Stomach (tissue), 19 donors: ENCODE results near the gene CDC14B. TPM values are rescaled to one million over a fixed set of nuclear protein-coding genes. Genes with fewer than 3 reads are reported as not detected.

Experiments
- DNase-seq, 2 donors: peaks; one replicate each; pipeline versions ENCODE4 v3.0.0 to v3.0.0-alpha.2; 2013 to 2019
- H3K27ac ChIP-seq, 5 donors: fragments of 200-600 bp in 4 of 5; sonication (generic) in 4 of 5; one replicate each; pipeline ENCODE4 v1.5.1; 2013 to 2019; ENCODE audit warnings: mild to moderate bottlenecking in 1 of 5, moderate library complexity in 1 of 5
- H3K27me3 ChIP-seq, 3 donors: fragments of 200-600 bp; sonication (generic); one replicate each; pipeline ENCODE4 v1.5.1; 2017 to 2019; ENCODE audit warnings: mixed run types in 1 of 3
- H3K36me3 ChIP-seq, 4 donors: fragments of 200-600 bp; sonication (generic); 1 replicate in 3 of 4; 2 replicates in 1 of 4; pipeline ENCODE4 v1.5.1; 2016 to 2019
- H3K4me1 ChIP-seq, 4 donors: fragments of 200-600 bp; sonication (generic); one replicate each; pipeline ENCODE4 v1.5.1; 2016 to 2019
- H3K4me3 ChIP-seq, 4 donors: fragments of 200-600 bp; sonication (generic) in 3 of 4; one replicate each; pipeline ENCODE4 v1.5.1; 2016 to 2019; ENCODE audit warnings: mild to moderate bottlenecking in 1 of 4
- H3K9me3 ChIP-seq, 4 donors: fragments of 200-600 bp; sonication (generic); one replicate each; pipeline ENCODE4 v1.5.1; 2016 to 2019
- EP300 ChIP-seq: sonication (generic); formaldehyde crosslinking; IDR thresholded peaks from one replicate; pipeline ENCODE4 v1.6.1; 2017; ENCODE audit warnings: antibody characterized with exemption
- POLR2A ChIP-seq, 4 donors: fragments of 450-650 bp; IDR thresholded peaks; one replicate each; pipeline ENCODE4 v1.6.1; 2016; ENCODE audit warnings: antibody characterized with exemption in 4 of 4, control low read depth in 2 of 4, mild to moderate bottlenecking in 1 of 4, moderate library complexity in 1 of 4
- POLR2AphosphoS5 ChIP-seq, 3 donors: sonication (generic); formaldehyde crosslinking; IDR thresholded peaks; one replicate each; pipeline ENCODE4 v1.6.1; 2016; ENCODE audit warnings: antibody characterized with exemption in 3 of 3
- WGBS, 5 donors: extraction: QIAGEN DNeasy Blood & Tissue Kit in 3 of 5; methylation state at CpG; one replicate each; pipeline versions ENCODE4 v1.1.5 to v1.1.7; 2013 to 2018; 5-methylcytosine and 5-hydroxymethylcytosine counted together
- intact Hi-C: fragments of 100-400 bp; cut with DNase I; formaldehyde crosslinking; loops from one replicate; pipeline ENCODE4 v1.15.1; 2023; ENCODE audit warnings: low total_unique reads
- long read RNA-seq, 10 donors: transcript quantifications; one replicate each; lab custom pipeline, GENCODE V29; 2026
- polyA plus RNA-seq, 3 donors: library from polyadenylated mRNA; stranded (reverse); fragments of 200-250 nt; gene quantifications; one replicate each; pipeline ENCODE4 v1.2.3, GENCODE V29; 2013
- total RNA-seq, 5 donors: library from RNA; depleted of rRNA; stranded (reverse); fragments of >200 nt; gene quantifications; one replicate each; pipeline versions ENCODE4 v1.1.0 to v1.2.3, GENCODE V29; 2014 to 2016
- TF ChIP-seq, protein P1 (sequence below), 7 experiments: fragments of 450-650 bp in 4 of 7; fragments of 200-600 bp in 3 of 7; sonication (generic) in 3 of 7; IDR thresholded peaks; one replicate each; pipeline ENCODE4 v1.5.1; 2016 to 2019; ENCODE audit warnings: antibody characterized with exemption in 7 of 7, control low read depth in 2 of 7, mild to moderate bottlenecking in 1 of 7
- donor health status: healthy with polysubstance abuse.
- donor health status: Bipolar disorder and iron deficiency.
- donor health status: healthy.

Gene CDC14B
- total RNA-seq, result 10 to 100 TPM in 4 of 5 donors, 1 to 10 TPM in 1; 9.3 to 31.9 (median 17.4) TPM
- polyA plus RNA-seq, result 10 to 100 TPM in 2 of 3 donors, 1 to 10 TPM in 1; 4.1 to 17.0 (median 11.1) TPM
- long read RNA-seq, donor 1, partial matches to known transcripts, result 0 of 1 reads
- long read RNA-seq, donor 1, other reads (novel, unspliced or antisense), result 0 of 1 reads
- long read RNA-seq, donor 2, partial matches to known transcripts, result 0 of 3 reads
- long read RNA-seq, donor 2, other reads (novel, unspliced or antisense), result 0 of 3 reads
- long read RNA-seq, donor 3, full-length matches to known transcripts, result 1 of 1 reads
- long read RNA-seq, donor 3, partial matches to known transcripts, result 0 of 1 reads
- long read RNA-seq, donor 3, other reads (novel, unspliced or antisense), result 0 of 1 reads
- long read RNA-seq, donor 4, result 0 reads
- long read RNA-seq, donor 5, partial matches to known transcripts, result 0 of 1 reads
- long read RNA-seq, donor 5, other reads (novel, unspliced or antisense), result 0 of 1 reads
- long read RNA-seq, donor 6, full-length matches to known transcripts, result 6 of 31 reads
- long read RNA-seq, donor 6, partial matches to known transcripts, result 5 of 31 reads
- long read RNA-seq, donor 6, other reads (novel, unspliced or antisense), result 20 of 31 reads
- long read RNA-seq, donor 7, partial matches to known transcripts, result 0 of 2 reads
- long read RNA-seq, donor 7, other reads (novel, unspliced or antisense), result 0 of 2 reads
- long read RNA-seq, donor 8, result 0 reads
- long read RNA-seq, donor 9, full-length matches to known transcripts, result 2 of 2 reads
- long read RNA-seq, donor 9, partial matches to known transcripts, result 0 of 2 reads
- long read RNA-seq, donor 9, other reads (novel, unspliced or antisense), result 0 of 2 reads
- long read RNA-seq, donor 10, full-length matches to known transcripts, result 1 of 1 reads
- long read RNA-seq, donor 10, partial matches to known transcripts, result 0 of 1 reads
- long read RNA-seq, donor 10, other reads (novel, unspliced or antisense), result 0 of 1 reads

DNA sequence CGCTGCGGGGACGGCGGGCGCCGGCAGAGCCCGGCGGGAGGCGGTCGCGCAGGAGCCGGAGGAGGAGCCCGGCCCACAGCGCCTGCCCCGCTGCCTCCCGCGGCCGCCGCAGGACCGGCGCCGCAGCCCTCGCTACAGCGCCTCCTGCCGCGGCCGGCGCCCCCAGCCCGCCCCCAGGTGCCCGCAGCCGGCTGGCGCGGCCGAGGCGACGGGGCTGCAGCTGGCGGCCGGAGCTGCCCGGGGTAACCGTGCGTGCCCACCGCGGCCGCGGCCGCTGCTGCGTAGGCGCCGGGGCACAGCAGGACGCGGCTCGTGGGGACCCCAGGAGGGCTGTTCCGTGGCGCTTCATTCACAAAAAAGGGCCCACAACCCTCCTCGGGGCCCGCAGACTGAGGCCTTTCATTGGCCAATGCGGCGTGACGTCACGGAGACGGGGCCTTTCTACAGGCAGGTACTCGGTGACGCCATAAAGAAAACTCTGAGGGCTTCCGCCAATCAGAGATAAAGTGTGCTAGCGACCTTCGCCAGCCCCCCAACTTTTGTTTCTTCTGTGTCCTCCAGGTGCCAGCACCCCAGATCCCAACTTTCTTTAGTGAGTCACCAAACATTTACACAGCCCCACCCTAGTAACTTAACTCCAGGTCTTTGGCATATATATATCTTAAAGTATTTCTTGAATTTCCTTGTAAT is at the start of gene CDC14B:
Gene CDC14B, minus strand, starts transcription at position 353 of the 690 bp plus-strand sequence. CDS start 465 bp downstream, outside the sequence.
- H3K9me3 ChIP-seq, result no peaks in the 10 kb centered on the region
- TF ChIP-seq, protein P1, sequence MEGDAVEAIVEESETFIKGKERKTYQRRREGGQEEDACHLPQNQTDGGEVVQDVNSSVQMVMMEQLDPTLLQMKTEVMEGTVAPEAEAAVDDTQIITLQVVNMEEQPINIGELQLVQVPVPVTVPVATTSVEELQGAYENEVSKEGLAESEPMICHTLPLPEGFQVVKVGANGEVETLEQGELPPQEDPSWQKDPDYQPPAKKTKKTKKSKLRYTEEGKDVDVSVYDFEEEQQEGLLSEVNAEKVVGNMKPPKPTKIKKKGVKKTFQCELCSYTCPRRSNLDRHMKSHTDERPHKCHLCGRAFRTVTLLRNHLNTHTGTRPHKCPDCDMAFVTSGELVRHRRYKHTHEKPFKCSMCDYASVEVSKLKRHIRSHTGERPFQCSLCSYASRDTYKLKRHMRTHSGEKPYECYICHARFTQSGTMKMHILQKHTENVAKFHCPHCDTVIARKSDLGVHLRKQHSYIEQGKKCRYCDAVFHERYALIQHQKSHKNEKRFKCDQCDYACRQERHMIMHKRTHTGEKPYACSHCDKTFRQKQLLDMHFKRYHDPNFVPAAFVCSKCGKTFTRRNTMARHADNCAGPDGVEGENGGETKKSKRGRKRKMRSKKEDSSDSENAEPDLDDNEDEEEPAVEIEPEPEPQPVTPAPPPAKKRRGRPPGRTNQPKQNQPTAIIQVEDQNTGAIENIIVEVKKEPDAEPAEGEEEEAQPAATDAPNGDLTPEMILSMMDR (IDR thresholded peaks at IDR 0.05), result peak in 1 of 7 experiments; percentile 31
- TF ChIP-seq POLR2AphosphoS5 (IDR thresholded peaks at IDR 0.05), result no peak
- H3K36me3 ChIP-seq, result no peaks in the 10 kb centered on the region
- 0 to 4% (median 1%) methylated on average over 12 to 66 of the region's 66 CpGs for WGBS, 5 donors
- peaks cover 0 to 11% (median 9%) of the 10 kb centered on the region in 3 donors for H3K27me3 ChIP-seq
- H3K4me3 ChIP-seq, result peak within 1 kb of the TSS; percentile 80 to 93 (median 88)
- peak; percentile 98 for DNase-seq
- H3K4me1 ChIP-seq, result peaks cover 12 to 38% (median 21%) of the 10 kb centered on the region in 4 donors
- intact Hi-C loops, result no loop called here
- H3K27ac ChIP-seq, result peak within 1 kb of the TSS; percentile 84 to 92 (median 90)

DNA sequence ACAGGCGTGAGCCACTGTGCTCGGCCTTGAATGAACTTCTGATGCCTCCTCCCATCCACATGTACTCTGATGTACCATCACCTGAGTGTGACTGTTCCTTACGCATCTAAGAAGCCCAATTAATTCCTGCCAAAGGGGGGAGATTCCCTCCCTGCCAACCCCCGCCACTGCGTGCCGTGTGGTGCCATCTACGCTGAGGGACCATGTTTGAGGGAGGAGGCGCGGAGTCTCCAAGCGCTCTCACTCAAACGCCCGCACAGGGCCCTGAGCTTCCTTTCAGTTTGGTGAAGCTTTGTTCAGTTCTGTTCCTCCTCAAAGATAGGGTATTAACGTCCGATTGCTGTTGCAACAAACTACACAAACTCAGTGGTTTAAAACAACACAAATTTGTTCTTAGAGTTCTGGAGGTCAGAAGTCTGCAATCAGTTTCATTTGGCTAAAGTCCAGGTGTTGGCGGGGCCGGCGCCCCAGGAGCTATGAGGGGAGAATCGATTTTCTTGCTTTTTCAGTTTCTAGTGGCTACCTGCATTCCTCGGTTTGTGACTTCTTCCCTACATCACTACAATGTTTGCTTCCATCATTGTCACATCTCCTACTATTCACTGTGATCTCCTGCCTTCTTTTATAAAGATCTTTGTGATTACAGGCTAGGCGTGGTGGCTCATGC is 49.4 kb upstream of the CDC14B start:
- Histone ChIP-seq H3K4me1 (no peaks in the 10 kb centered on the region), H3K27me3 (no peaks in the 10 kb centered on the region), H3K4me3 (no peak overlapping the region), H3K9me3 (no peaks in the 10 kb centered on the region), H3K27ac (no peak overlapping the region), H3K36me3 (no peaks in the 10 kb centered on the region)
- DNase-seq, result no peak
- 83 to 87% (median 86%) methylated on average over 17 to 20 of the region's 20 CpGs for WGBS, 5 donors
- intact Hi-C loops, result loop anchor here (10.0 kb wide), 1 partner anchor 344 kb away; no protein-coding TSS in a partner anchor
- TF ChIP-seq EP300 (no peak), POLR2AphosphoS5 (IDR thresholded peaks at IDR 0.05) (no peak), POLR2A (IDR thresholded peaks at IDR 0.05) (no peak)
- TF ChIP-seq, protein P1 (IDR thresholded peaks at IDR 0.05), result no peak

DNA sequence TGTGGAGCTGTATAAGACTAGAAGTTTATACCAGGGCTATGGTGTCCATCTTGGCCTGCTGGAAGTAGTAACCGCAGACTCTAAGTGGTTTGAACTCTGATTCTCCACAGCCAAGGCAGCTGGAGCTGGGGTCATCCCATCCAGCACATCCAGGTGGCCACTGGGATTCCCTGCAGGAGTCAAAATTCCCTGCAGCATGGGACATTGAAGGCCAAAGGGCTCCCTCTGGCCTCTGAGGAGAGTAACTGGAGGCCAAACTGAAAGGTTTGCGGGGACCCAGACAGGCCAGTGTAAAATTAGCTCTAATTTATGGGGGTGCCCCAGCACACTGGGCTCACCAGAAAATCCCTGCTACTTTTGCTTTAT is 47.7 kb upstream of the CDC14B start:
- DNase-seq, result no peak
- WGBS, 5 donors, result 87 to 95% (median 91%) methylated on average over 2 of the region's 2 CpGs
- no peaks in the 10 kb centered on the region for H3K27me3 ChIP-seq
- TF ChIP-seq EP300, result no peak
- TF ChIP-seq POLR2AphosphoS5 (IDR thresholded peaks at IDR 0.05), result no peak
- TF ChIP-seq, protein P1 (IDR thresholded peaks at IDR 0.05), result no peak
- TF ChIP-seq POLR2A (IDR thresholded peaks at IDR 0.05), result no peak
- H3K36me3 ChIP-seq, result no peaks in the 10 kb centered on the region
- H3K4me1 ChIP-seq, result no peaks in the 10 kb centered on the region
- H3K4me3 ChIP-seq, result no peak overlapping the region
- no peak overlapping the region for H3K27ac ChIP-seq
- intact Hi-C loops, result loop anchor here (10.0 kb wide), 1 partner anchor 343 kb away; no protein-coding TSS in a partner anchor
- H3K9me3 ChIP-seq, result no peaks in the 10 kb centered on the region
